Measurements from ENCODE around the gene HSD17B2. TPM values are rescaled to one million over a fixed set of nuclear protein-coding genes. Genes with fewer than 3 reads are reported as not detected.

Gene HSD17B2
- total RNA-seq, 1 donor from 2014 or later: not detected

DNA sequence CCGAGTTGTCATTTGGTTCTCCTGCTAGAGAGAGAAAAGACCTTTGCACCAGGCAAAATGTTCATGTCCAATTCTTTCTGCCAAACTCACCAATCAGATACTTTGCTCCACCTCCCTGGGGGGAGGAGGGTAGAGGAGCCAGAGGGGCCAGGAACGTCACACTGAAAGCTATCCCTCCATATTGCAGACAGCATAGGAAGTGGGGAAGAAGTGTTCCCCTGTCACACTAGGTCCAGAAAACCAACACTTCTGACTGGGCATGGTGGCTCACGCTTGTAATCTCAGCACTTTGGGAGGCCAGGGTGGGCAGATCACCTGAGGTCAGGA is 9.5 kb downstream of the HSD17B2 start:
- intact Hi-C loops (cut with micrococcal nuclease): no loop called here
- no peak for ATAC-seq
- DNase-seq: no peak

DNA sequence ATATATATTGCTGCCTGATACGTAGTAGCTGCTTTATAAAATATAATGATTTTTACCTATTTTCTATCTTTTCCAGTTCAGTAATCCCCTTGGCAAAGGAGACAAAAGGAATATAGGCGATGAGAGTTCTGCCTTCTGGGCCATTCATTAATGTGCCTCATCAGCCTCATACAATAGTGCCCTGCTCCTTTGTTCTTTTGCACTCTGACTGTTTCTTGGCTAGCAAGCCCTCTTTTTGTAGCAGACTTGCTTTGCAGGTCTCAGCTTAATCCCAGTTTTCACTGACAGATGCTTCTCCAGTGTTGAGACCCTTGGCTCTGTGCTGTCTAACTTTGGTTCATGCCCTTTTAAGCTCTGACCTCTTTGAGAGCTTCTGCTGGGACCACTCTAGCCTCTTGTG is 10.4 kb downstream of the HSD17B2 start:
- ATAC-seq (no peak), DNase-seq (no peak)
- intact Hi-C loops (cut with micrococcal nuclease): no loop called here

DNA sequence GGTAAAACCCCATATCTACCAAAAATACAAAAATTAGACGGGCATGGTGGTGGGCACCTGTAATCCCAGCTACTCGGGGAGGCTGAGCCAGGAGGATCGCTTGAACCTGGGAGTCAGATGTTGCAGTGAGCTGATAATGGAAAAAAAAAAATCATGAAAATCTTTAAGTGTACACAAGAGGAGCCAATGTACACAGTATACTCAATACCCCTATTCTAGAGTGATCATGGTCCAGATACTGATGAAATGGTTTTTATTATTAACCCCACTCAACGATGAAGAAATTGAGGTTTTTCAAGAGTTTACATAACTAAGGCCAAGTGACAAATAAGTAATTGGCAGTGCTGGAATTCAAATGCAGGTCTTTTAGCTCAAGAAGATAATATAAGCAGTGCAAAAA is 11.5 kb downstream of the HSD17B2 start:
- ATAC-seq (no peak), DNase-seq (no peak)
- intact Hi-C loops (cut with micrococcal nuclease): no loop called here

DNA sequence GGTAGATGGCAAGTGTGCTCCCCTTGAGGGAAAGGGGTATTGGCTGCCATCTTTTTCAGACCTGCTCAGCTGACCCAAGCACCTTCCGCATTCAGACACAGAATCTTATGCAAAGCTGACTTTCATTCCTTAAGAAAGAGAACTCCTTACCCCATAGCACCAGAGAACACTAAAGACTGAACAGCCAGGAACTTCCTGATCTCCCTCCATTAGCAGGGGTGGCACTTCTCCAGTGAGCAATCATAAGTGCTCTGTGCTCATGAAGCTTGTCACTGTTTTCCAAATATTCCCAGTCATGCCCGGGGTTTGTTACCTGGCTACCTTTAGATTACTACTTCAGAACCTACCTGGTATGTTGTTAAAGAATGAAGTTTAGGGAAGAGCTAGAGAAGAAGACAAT is 11.9 kb downstream of the HSD17B2 start:
- ATAC-seq (no peak), DNase-seq (no peak)
- intact Hi-C loops (cut with micrococcal nuclease): no loop called here

DNA sequence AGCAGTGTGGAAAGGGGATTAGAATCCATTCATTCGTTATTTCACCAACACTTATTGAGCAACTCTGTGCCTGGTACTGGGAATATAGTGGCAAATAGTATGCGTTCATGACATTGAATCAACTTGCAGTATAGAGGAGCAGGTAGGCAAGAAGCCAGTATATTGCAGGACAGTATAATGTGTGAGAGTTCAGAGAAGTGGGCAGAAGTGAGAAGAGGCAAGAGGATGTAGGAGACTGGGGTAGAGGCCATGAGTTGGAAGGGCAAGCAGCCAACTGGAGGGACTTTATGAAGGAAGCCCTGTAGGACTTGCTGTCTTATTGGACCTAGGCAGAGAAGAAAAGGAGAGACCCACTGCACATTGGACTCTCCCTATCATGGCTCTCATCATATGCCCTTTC is 12.3 kb downstream of the HSD17B2 start:
- DNase-seq (no peak), ATAC-seq (no peak)
- intact Hi-C loops (cut with micrococcal nuclease): no loop called here

DNA sequence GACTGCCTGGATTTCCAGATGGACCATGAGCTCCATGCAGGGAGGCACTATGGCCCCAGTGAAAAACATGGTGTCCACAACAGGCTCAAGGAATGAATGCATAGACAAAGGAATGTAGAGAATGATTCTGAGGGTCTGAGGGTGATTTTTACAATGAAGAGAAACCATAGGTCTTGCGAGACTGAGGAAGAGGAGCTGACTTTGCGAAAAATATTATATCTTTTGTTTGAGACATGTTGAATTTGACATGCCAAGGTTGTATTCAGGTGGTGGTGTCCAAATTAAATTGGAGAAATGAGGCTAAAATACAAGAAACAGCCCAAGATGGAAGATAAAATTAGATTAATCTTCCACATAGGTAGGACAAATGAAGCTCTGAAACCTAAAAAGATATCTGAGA is 12.7 kb downstream of the HSD17B2 start:
- ATAC-seq (no peak), DNase-seq (no peak)
- intact Hi-C loops (cut with micrococcal nuclease): no loop called here

DNA sequence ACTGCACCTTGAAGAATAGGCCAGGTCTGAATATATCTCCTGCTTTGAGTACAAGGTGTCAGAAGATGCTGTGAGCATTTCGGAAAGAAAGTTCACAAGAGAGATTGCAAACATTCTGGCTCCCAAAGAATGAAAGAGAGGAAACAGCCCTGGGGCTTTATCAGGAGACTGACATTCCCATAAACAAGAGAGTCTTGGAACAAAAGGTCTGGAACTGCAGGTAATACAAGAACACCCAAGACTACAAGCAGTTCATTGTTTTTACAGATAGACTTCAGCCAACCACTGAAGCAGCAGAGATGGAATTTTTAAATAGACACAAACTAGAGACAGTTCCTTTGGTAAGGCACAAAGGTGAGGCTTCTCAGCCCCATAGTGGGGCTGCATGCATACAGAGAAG is 14.4 kb downstream of the HSD17B2 start:
- intact Hi-C loops (cut with micrococcal nuclease): no loop called here
- ATAC-seq: no peak
- no peak for DNase-seq

DNA sequence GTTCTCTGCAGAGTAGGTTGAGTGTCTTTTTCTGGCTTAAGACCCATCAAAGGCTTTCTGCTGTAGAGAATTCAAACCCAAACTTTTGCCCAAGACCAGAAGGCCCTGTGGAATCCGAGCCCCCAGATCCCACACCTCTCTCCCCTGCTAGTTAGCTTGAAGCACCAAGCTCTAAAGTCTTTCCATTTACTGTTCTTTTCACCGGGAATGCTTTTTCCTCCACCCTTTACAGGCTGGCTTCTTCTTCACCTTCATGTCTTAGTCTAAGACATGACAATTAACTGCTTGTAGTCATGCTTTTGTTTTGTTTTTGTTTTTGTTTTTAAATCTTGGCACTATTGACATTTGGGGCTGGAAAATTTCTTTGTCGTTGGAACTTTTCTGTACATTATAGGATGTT is 15.5 kb downstream of the HSD17B2 start:
- intact Hi-C loops (cut with micrococcal nuclease): no loop called here
- no peak for DNase-seq
- no peak for ATAC-seq

DNA sequence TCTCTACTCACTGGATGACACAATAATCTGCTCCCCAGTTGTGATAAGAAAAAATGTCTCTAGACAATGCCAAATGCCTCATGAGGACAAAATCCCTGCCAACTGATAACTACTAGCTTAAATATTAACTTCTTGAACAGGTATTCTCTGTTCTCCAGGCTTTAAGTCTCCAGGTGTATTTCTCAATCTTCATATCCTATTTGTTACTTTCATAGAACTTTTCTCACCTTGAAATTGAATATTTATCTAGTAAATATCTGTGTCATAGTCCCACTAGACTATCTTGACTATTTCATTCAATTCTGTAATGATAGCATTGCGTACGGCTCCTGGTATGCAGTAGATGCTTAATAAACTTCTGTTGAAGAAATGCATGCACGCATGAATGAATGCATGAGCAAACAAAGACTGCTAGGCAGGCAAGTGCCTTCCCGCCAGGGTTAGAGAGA is 15.9 kb downstream of the HSD17B2 start:
- ATAC-seq: no peak
- intact Hi-C loops (cut with micrococcal nuclease): no loop called here
- no peak for DNase-seq

DNA sequence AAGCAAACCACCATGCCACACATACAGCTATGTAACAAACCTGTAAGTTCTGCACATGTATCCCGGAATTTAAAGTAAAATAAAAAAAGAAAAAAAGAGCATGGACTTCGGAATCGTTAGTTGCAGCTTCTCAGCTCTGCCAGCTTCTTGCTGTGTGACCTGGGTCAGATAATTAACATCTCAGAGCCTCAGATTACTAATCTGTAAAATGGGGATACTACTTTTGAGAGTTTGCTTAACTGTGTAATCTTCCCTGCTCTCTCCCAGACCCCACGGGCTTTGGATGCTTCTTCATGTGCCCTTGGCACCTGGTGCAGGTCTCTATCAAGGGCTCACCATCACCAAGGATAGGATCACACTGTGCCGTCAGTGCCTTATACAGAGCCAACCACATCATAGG is 16.6 kb downstream of the HSD17B2 start:
- ATAC-seq: no peak
- intact Hi-C loops (cut with micrococcal nuclease): no loop called here

DNA sequence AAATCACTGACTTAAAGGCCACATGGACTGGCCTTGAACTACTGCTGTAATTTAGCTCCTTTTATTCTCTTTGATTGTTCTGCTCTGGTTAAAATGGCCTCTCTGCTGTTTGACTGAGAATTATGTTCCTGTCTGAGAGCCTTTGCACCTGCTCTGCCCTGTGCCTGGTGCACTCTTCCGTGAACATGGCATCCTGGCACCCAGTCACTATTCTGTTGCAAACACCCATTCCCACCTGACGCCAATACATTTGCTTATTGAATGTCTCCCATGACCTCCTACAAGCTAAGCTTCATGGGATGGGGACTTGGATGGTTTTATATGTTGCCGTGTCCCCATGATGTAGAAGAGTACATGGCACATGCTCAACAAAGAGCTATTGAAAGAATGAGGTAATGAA is 20.1 kb downstream of the HSD17B2 start:
- ATAC-seq (no peak), DNase-seq (no peak)
- intact Hi-C loops (cut with micrococcal nuclease): no loop called here

More for the DNA sequence above, 16.6 kb downstream of the HSD17B2 start:
- no peak for DNase-seq

DNA sequence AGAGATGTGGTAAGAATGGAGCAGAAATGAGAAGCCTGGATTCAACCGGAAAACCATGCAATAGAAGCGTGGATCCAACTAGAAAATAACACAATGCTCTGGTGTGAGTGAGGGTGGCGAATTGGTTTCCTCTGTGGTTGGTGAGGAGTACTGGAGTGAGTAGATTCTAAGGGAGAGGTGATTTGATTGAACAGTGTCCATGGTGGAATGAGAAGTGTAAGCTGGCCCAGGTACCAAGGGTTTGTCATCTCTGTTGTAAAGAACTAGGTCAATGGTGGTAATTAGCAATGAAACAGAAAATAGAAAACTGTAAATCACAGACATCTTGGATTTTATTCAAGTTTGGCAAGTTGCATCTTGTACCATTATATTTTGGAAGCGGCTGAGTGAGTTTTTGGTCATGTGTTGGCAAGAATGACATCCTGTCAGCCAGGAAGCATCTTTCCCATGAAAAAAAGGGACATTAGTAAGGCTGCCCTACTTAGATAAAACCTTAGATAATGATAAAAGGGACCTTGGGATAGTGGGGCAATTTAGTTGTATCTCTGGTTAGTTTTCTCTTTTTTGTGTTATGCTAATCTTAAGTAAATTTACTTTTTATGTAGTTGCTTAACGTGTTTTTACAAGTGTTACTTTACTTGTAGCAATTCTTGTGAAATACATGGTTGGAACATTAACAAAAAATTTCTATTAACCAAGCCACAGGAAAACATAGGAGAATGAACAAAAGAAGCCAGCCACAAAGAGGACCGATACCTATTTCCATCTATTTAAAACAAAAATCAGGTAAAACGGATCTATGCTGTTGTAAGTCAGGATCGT is 20.9 kb downstream of the HSD17B2 start:
- intact Hi-C loops (cut with micrococcal nuclease): no loop called here
- ATAC-seq: no peak
- DNase-seq: no peak

DNA sequence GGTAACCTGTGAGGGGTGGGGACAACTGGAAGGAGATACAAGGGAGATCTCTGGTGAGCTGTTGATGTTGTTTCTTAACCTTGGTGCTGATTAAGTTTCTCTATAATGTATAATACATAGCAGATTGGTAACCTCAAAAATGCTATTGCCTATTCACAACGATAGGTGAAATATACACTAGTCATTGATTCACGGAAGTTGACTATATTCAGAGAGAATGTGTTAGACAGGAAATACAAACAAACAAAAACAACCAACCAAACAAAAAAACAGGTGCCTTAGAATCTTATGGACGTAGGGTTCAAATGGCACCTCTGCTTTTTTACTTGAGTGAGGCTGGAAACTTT is 21.5 kb downstream of the HSD17B2 start:
- intact Hi-C loops (cut with micrococcal nuclease): no loop called here
- ATAC-seq: no peak
- DNase-seq: no peak

DNA sequence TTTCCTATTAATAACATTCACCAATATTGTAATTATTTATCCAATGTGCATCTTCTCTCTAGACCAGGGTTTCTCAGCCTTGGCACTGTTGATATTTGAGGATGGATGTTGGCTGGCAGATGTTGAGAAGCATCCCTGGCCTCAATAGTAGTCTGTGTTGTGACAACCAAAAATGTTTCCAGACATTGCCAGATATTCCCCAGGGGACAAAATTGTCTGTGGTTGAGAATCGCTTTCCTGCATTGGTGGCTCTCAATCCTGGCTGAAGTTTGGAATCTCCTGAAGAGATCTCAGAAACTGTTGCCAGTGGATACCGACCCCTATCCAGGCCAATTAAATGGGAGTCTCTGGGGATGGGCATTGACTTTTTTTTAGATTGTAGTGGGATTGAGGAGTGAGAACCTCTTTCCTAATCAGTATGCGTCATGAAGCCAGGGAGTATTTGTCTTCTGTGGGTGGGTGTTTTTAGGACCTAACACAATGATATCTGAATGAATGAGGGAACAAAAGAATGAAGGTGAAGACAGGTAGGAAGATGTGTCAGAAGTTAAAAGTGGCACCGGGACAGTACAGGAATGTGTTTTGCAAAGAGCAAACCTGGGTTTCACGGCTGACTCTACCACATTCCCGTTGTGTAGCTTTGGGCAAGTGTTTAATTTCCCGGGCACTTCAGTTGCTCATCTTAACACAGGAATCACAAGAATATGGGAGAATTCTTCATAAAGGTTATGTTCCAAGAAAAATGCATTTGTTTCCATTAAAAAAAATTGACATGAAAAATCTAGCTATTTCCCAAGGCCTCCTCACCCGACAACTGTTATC is 24.3 kb downstream of the HSD17B2 start:
- DNase-seq: no peak

DNA sequence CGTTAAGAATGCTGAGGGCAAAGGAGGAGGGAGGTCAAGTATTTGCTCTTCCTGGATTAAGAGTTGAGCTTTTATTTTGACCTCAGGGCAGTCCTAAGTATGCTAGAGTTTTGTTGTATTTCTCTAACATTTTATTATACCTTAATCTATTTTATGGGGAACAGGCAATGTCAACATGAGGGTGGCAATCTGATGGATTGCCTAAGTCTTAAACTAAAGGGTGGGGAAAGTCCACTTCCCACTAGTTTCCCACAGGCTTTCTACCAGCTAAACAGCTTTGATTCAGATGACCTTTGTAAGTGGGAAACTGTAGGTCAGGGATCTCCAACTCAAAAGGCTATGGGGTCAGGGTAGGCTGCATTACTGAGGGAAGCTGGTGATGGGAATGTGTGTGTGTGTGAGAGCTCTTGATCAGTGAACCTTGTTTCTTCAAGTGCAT is 24.9 kb downstream of the HSD17B2 start:
- DNase-seq (no peak), ATAC-seq (no peak)
- intact Hi-C loops (cut with micrococcal nuclease): no loop called here

More for the DNA sequence above, 24.3 kb downstream of the HSD17B2 start:
- intact Hi-C loops (cut with micrococcal nuclease): no loop called here
- ATAC-seq: no peak

DNA sequence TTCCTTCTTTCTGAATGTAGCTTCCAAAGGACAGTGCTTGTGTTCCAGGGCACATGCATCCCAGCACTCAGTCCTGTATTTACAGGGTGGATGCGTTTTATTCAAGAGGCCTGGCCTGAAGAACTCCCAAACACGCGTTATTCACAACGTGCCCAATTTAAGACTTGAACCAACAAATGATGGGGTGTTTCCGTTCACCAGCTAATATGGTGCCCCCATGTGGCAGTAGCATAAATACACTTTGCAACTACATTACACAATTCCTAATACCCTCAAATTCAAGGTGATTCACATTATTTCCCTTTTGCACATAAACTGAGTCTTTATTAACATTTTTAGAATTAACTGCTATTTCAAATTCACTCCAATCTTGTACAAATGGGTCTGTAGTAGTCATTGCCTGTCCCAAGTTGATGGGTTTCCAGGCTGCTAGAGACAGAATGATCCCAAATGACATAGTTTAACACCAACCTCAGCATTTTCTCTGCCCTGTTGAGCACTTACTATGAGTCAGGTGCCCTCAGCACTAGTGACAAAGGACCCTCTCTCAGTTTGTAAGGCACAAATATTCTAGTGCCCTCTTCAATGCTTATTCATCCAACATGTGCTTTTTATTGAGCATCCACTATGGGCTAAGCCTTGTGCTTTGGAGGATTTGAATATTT is 26.9 kb downstream of the HSD17B2 start:
- DNase-seq (no peak), ATAC-seq (no peak)
- intact Hi-C loops (cut with micrococcal nuclease): no loop called here

DNA sequence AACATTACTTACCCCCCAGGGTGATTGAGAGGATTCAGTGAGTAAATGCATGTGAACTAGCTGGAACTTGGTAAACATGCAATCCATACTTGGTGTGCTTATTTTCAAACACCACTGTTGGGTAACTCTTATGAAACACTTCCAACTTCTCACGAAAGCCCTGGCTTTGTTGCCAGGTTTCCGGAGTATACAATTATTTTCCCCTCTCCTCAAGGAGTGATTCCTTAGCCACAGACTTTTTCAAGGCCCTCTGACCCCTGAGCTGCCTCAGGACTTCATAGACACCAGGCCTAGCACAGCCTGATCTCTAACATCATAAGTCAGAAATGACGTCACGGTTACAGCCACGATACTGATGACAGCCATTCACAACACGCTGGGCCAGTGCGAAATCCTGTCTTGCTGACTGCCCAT is 27.6 kb downstream of the HSD17B2 start:
- DNase-seq (no peak), ATAC-seq (no peak)
- intact Hi-C loops (cut with micrococcal nuclease): no loop called here

DNA sequence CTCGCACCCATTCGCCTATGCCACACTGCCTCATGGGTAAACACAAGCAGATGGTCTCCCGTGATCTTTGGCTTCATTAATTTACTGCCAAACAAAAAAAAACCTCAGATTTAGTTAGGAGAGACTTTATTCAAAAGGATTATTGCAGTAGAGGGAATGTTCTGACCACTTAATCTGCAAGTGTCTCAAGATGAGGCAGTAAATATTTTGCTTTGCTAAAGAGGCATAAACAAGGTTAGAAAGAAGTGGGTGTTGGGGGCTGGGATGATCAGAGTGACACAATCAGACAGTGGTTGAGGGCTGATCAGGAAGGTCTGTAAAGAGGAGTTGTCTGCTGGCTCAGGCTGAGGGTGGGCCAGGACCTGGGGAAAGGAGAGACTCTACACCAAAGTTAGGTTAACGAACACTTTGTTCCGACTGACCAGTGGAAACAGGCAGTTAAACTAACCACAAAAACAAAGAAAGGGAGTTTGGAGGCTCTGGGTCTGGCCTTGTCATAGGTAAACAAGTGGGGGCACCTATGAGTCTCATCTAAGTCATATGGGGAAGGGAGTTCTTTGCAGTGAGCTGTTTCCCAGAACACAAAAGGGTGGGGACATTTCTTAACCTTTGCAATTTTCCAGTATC is 28.5 kb downstream of the HSD17B2 start:
- intact Hi-C loops (cut with micrococcal nuclease): no loop called here
- no peak for ATAC-seq
- no peak for DNase-seq

DNA sequence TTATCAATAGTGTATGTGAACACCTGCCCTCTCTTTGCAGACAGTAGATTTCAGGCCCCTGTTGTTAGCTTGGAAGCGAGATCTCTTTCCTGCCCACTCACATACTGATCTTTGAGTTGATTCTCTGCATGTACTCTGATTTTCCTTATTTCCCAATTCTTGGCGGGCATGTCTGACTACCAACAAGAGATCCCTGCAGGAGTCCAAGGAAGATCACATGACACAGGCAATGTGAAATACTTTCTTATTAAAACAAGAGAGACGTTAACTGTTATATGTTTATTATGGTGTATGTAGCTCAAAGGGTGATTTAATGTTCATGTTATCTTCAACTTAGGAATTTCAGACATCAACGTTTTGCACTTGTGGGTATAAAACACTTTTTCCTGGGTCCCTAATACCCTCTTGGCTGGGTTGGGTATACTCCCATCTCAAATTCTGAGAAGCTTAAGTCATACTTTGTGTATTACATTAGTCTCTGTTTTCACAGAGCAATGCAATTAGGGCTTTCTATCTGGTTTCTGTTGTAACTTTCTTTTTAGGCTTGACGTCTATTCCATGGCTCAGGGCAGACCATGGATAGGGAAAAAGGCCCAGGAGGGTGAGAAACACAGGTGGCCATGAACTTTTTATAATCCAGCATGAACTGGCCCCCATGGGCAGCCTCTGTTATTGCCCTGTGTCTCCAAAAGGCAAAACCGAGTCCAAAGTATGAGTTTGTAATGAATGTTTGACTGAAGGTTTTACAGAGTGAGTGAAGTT is 32.2 kb downstream of the HSD17B2 start:
- ATAC-seq (no peak), DNase-seq (no peak)
- intact Hi-C loops (cut with micrococcal nuclease): no loop called here
